Measurements from ENCODE around the gene APOA1.

DNA sequence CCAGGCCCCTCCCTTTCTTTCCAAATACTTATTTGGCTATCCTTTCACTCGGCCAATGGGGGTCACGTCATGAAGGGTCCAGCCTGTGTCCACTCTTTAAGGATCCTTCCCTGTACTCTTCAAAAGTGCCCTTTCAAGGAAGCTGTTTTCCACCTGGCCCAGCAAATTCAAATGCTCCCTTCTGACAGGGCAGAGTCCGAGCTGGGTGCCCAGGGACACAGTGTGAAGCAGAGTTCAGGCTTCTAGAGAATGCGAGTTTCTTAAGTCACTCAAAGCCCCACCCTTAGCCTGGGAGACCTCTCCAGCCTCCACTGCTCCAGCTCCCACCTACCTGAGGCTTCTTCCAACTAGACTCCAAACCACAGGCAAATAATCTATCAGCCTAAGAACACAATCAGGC is 5.5 kb upstream of the APOA1 start:
- no peak for TF ChIP-seq CTCF (IDR thresholded peaks at IDR 0.05; ENCODE audit: insufficient read depth, low read length, poor library complexity, severe bottlenecking)
- TF ChIP-seq EZH2phosphoT487 (conservative IDR thresholded peaks at IDR 0.05; ENCODE audit: low read length) = no peak
